CD4-positive, alpha-beta T cell treated with Interleukin-21 for 1 hour (primary cell): ENCODE measurements around the gene ZNF763.
A peak's percentile ranks its signal among the peaks of the same experiment; 100 is the strongest.
"Not testable (repeated sequence)": the region's sequence is repeated elsewhere in the genome, so short reads cannot be mapped to it uniquely, and the experiment has no call there.

Experiments used
- DNase-seq: peaks from one replicate; pipeline ENCODE4 v3.0.0-alpha.2; 2020

Gene ZNF763

DNA sequence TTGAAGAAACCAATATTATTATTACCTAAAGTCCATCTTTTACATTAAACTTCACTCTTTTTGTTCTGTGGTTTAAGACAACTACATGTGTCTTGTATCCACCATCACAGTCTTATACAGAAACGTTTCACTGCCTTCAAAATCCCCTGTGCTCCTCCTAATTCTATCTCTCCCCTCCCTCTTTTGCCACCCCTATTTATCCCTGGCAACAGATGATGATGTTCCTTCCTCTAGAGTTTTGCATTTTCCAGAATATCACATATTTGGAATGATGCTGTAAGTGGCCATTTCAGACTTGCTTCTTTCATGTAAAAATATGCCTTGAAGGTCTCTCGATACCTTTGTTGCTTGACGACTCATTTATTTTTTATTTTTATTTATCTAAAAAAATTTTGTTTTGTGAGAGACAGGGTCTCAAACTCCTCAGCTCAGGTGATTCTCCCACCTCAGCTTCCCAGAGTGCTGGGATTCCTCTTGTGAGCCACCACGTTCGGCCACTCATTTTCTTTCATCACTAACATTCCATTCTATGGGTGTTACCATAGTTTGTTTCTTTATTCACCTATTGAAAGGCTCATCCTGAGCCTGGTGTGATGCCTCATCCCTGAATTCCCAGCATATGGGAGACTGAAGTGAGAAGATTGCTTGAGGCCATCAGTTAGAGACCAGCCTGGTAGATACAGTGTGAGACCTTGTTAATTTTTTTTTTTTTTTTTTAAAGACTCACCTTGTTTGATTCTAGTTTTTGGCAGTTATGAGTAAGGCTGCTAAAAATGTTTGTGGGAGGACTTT, 8.4 kb downstream of the ZNF763 start:
- no peak for DNase-seq

DNA sequence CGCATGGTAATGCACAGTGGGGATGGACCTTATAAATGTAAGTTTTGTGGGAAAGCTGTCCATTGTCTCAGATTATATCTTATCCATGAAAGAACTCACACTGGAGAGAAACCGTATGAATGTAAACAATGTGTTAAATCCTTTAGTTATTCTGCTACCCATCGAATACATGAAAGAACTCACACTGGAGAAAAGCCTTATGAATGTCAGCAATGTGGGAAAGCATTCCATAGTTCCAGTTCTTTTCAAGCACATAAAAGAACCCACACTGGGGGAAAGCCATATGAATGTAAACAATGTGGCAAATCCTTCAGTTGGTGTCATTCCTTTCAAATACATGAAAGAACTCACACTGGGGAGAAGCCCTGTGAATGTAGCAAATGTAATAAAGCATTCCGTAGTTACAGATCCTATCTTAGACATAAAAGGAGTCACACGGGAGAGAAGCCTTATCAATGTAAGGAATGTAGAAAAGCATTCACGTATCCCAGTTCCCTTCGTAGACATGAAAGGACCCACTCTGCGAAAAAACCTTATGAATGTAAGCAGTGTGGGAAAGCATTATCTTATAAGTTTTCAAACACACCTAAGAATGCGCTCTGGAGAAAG, 13.8 kb downstream of the ZNF763 start:
- DNase-seq = no peak

- no peak for DNase-seq
Observed at GRCh38 chr19:11979527-11979926, 14.7 kb downstream of the ZNF763 start.

- DNase-seq = no peak
Observed at GRCh38 chr19:11982526-11982925, 17.7 kb downstream of the ZNF763 start.

- DNase-seq = peak; percentile 25
Observed at GRCh38 chr19:11984986-11985385, 20.1 kb downstream of the ZNF763 start.

GRCh38 chr19:11986754-11987153, 21.9 kb downstream of the ZNF763 start:
- DNase-seq = no peak

- peak; percentile 90 for DNase-seq
Observed at GRCh38 chr19:11987405-11988281, 22.8 kb downstream of the ZNF763 start.

GRCh38 chr19:11989112-11989456, 24.2 kb downstream of the ZNF763 start:
- no peak for DNase-seq

GRCh38 chr19:11991921-11992320, 27.1 kb downstream of the ZNF763 start:
- not testable (repeated sequence) for DNase-seq

- DNase-seq = no peak
Observed at GRCh38 chr19:11995174-11995573, 30.3 kb downstream of the ZNF763 start.

GRCh38 chr19:12000152-12000981, 35.5 kb downstream of the ZNF763 start:
- DNase-seq = no peak

DNA sequence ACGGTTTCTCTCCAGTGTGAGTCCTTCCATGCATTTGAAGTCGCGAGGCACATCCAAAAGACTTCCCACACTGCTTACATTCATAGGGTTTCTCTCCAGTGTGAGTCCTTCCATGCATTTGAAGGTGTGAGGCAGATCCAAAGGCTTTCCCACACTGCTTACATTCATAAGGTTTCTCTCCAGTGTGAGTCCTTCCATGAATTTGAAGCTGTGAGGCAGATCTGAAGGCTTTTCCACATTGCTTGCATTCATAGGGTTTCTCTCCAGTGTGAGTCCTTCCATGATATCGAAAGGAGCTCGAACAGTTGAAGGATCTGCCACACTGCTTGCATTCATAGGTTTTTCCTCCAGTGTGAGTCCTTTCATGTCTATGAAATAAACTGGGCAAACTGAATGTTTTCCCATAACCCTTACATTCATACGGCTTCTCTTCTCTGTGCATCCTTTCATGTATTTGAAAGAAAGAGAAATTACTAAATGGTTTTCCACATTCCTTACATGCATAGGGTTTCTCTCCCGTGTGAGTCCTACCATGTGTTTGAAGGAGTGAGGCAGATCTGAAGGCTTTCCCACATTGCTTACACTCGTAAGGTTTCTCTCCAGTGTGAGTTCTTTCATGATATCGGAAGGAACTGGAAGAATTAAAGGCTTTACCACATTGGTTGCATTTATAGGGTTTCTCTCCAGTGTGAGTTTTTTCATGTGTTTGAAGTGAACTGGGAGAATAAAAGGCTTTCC, 50.3 kb downstream of the ZNF763 start:
- DNase-seq = no peak

DNA sequence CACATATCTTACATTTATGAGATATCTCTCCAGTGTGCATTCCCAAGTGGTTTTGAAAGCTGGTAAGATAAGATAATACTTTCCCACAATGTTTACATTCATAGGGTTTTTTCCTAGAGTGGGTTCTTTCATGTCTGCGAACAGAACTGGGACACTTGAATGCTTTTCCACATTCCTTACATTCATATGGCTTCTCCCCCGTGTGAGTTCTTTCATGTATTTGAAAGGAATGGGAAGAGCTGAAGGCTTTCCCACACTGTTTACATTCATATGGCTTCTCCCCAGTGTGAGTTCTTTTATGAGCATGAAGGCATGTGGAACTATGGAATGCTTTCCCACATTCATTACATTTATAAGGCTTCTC, 50.9 kb downstream of the ZNF763 start:
- DNase-seq = no peak
